MCF 10A (cell line): ENCODE results near the gene FADS3. TPM values are rescaled to one million over a fixed set of nuclear protein-coding genes. Genes with fewer than 3 reads are reported as not detected.

Experiments
- BruUV-seq: library from RNA; stranded (reverse); fragments of 400-500 nt; replicated peaks from 2 replicates; lab custom pipeline; 2021; lab: Mats Ljungman, UMichigan
- CTCF ChIA-PET: fragments of 300-600 bp; sonication (Branson Sonifier 250); formaldehyde crosslinking; extraction: SDS; loops from one replicate; lab custom pipeline; 2021; ENCODE audit warnings: antibody characterized with exemption, inconsistent platforms; lab: Yijun Ruan, JAX
- POLR2A ChIA-PET: fragments of 300-600, 350-650 bp; sonication (Branson Sonifier 250); formaldehyde crosslinking; extraction: SDS; loops from one replicate; lab custom pipeline; 2020; ENCODE audit warnings: antibody characterized with exemption, inconsistent platforms; lab: Yijun Ruan, JAX
- DNase-seq: peaks from one replicate; pipeline ENCODE4 v3.0.0-alpha.2; 2018; ENCODE audit not compliant: unreplicated experiment
- H3K27ac Mint-ChIP-seq: one replicate; pipeline ENCODE4 v1.8.0; 2022; ENCODE audit warnings: mild to moderate bottlenecking, low read depth, mixed read lengths; ENCODE audit not compliant: unreplicated experiment
- H3K27me3 Mint-ChIP-seq: one replicate; pipeline ENCODE4 v1.8.0; 2022; ENCODE audit warnings: mixed read lengths; ENCODE audit not compliant: insufficient read depth, unreplicated experiment
- H3K36me3 Mint-ChIP-seq: one replicate; pipeline ENCODE4 v1.8.0; 2022; ENCODE audit warnings: mild to moderate bottlenecking, moderate library complexity, mixed read lengths; ENCODE audit not compliant: insufficient read depth, unreplicated experiment
- H3K4me1 Mint-ChIP-seq: one replicate; pipeline ENCODE4 v1.8.0; 2022; ENCODE audit warnings: mixed read lengths; ENCODE audit not compliant: insufficient read depth, unreplicated experiment
- H3K4me3 Mint-ChIP-seq: one replicate; pipeline ENCODE4 v1.8.0; 2022; ENCODE audit warnings: mild to moderate bottlenecking, moderate library complexity, mixed read lengths; ENCODE audit not compliant: unreplicated experiment
- H3K9me3 Mint-ChIP-seq: one replicate; pipeline ENCODE4 v1.8.0; 2022; ENCODE audit warnings: mixed read lengths; ENCODE audit not compliant: unreplicated experiment
- intact Hi-C: fragments of 100-400 bp; cut with micrococcal nuclease; formaldehyde crosslinking; loops from 2 replicates; pipeline ENCODE4 v1.14.1; 2022
- total RNA-seq: library from RNA; stranded (reverse); gene quantifications from 2 replicates; pipeline ENCODE4 v1.2.3, GENCODE V29; 2022
- TF ChIP-seq, protein P1 (sequence below): fragments of 200-600 bp; IDR thresholded peaks from one replicate; pipeline ENCODE4 v1.8.0; 2022; ENCODE audit warnings: antibody characterized with exemption, mild to moderate bottlenecking; ENCODE audit not compliant: unreplicated experiment

FADS3 gene
- total RNA-seq, 1 experiment from 2014 or later, result 145 TPM

DNA sequence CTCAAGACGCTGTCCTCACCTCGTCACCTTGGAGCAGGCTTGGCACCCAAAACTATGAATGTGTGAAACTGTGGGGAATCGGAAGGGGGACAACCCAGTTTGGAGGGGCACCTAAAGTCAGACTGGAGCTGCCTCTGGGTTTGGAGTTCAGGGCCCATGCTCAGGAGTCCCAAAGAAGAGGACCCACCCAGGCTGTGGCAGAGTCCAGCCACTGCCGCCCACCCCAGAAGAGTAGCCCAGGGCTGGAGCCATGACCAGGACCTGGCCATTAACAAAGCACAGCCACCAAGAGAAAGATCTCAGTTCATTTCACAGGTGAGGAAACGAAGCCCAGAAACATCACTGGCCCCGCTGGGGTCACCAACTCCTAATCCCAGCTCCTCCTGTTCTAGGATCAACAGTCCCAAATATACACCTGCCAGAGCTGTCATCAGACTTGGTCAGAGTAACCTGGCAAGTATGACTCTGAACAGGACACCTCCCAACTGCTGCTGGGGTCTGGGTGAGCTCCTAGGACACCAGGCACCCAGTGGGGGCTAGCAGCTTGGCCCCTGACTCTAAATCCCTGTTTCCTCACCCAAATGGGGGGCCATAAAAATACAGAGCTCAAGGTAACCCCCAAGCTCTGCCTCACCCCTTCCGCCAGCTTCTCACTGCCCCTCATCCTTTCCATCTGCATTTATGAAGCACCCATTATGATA lies 23.3 kb upstream of the FADS3 start:
- H3K4me3 Mint-ChIP-seq, result no peak overlapping the region
- H3K27me3 Mint-ChIP-seq, result peaks cover 17% of the 10 kb centered on the region

DNA sequence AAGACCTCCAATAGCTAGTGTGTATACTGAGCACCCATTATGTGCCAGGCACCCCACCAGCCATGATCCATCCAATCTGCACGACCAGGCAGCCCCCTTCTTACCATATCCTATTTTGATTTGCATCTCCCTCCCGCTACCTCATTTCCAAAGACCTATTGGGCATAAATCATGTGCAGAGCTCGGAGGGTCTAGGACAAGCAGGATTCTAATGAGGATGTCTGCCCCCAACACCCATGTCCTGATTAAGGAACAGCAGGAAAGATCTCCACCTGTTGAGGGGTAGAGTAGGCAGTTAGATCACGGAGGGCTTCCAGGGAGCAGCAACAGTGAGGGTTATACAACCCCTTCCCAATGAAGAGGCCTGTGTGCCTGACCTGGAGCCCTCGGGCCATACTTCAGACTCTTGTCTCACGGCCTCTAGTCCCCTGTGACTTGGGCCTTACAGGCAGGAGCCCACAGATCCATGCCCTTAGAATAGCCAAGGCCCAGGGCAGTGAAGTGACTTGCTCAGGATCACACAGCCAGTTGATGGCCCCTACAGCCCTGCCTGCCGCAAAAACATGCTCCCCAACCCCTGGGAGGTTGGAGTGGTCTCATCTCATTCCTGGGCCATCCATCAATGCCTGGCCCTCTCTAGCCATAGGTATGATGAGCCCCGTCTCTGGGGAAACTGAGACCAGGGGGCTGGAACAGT lies 22.5 kb upstream of the FADS3 start:
- ChIA-PET CTCF (interaction anchor here (0.6 to 2.5 kb wide), 4 partner anchors 34 to 174 kb away, joined by 3 to 19 read pairs (median 5); no protein-coding TSS in a partner anchor), POLR2A (no interaction called here)
- no TSS peak for BruUV-seq
- no peak overlapping the region for H3K27ac Mint-ChIP-seq
- H3K36me3 Mint-ChIP-seq, result no peaks in the 10 kb centered on the region
- peaks cover 15% of the 10 kb centered on the region for H3K27me3 Mint-ChIP-seq
- H3K4me1 Mint-ChIP-seq, result peaks cover 6% of the 10 kb centered on the region
- no peaks in the 10 kb centered on the region for H3K9me3 Mint-ChIP-seq
- TF ChIP-seq, protein P1, sequence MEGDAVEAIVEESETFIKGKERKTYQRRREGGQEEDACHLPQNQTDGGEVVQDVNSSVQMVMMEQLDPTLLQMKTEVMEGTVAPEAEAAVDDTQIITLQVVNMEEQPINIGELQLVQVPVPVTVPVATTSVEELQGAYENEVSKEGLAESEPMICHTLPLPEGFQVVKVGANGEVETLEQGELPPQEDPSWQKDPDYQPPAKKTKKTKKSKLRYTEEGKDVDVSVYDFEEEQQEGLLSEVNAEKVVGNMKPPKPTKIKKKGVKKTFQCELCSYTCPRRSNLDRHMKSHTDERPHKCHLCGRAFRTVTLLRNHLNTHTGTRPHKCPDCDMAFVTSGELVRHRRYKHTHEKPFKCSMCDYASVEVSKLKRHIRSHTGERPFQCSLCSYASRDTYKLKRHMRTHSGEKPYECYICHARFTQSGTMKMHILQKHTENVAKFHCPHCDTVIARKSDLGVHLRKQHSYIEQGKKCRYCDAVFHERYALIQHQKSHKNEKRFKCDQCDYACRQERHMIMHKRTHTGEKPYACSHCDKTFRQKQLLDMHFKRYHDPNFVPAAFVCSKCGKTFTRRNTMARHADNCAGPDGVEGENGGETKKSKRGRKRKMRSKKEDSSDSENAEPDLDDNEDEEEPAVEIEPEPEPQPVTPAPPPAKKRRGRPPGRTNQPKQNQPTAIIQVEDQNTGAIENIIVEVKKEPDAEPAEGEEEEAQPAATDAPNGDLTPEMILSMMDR, result no peak
- DNase-seq, result no peak
- intact Hi-C loops, result no loop called here
- no peak overlapping the region for H3K4me3 Mint-ChIP-seq

More for the DNA sequence above, 23.3 kb upstream of the FADS3 start:
- BruUV-seq, result no TSS peak
- ChIA-PET CTCF (interaction anchor here (1.0 to 2.5 kb wide), 2 partner anchors 33 to 36 kb away, joined by 3 to 19 read pairs; partner anchors contain the start of gene BEST1), POLR2A (interaction anchor here (0.6 kb wide), 1 partner anchor 14 kb away, joined by 3 read pairs; no protein-coding TSS in a partner anchor)
- TF ChIP-seq, protein P1, result no peak
- no peak for DNase-seq
- Mint-ChIP-seq H3K9me3 (no peaks in the 10 kb centered on the region), H3K27ac (no peak overlapping the region), H3K36me3 (no peaks in the 10 kb centered on the region), H3K4me1 (peaks cover 6% of the 10 kb centered on the region)
- intact Hi-C loops, result no loop called here

DNA sequence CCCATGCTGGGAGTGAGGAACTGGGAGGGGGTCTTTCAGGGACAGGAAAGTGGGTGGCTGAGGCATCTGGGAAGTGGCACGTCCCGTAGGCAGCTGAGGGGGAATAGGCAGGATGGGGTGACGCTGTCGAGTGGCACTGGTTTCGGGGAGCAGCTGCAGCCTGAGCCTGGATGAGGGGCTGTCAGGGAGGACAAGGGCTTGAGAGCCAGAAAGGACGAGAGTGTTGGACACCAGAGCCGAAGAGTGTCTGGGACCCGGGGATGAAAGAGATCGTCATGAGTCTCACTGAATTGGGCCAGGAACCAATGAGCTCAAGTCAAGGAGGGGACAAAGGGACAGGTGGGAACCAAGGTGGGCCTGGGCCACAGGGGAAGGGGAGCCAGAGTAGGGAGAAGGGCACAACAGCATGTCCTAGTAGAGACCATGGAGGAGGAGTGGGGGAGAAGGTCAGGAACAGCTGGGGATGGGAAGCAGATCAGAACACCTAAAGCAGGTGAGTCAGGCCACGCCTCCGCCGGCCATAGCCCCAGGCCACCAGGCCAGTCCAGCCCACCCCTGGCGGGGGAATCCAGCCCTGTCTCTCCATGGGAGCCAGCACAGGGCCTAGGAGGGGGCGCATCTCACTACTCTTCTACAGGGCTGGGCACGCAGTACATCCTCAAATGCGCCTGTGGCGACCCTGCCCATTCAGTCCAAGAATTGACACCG lies 21.8 kb upstream of the FADS3 start:
- H3K27me3 Mint-ChIP-seq, result peaks cover 8% of the 10 kb centered on the region
- TF ChIP-seq, protein P1, result no peak
- H3K4me3 Mint-ChIP-seq, result no peak overlapping the region
- no peak for DNase-seq
- POLR2A ChIA-PET, result interaction anchor here (0.6 kb wide), 1 partner anchor 210 kb away, joined by 3 read pairs; no protein-coding TSS in a partner anchor
- no peaks in the 10 kb centered on the region for H3K9me3 Mint-ChIP-seq
- peaks cover 5% of the 10 kb centered on the region for H3K4me1 Mint-ChIP-seq
- no TSS peak for BruUV-seq
- H3K36me3 Mint-ChIP-seq, result no peaks in the 10 kb centered on the region
- H3K27ac Mint-ChIP-seq, result no peak overlapping the region
- CTCF ChIA-PET, result interaction anchor here (0.6 to 2.5 kb wide), 4 partner anchors 34 to 169 kb away, joined by 3 to 19 read pairs (median 6); no protein-coding TSS in a partner anchor
- intact Hi-C loops, result no loop called here
